ENCODE results near the gene CD1C.

GRCh38 chr1:158257888-158258287, 31.8 kb upstream of the CD1C start:
- TF ChIP-seq CTCF (IDR thresholded peaks at IDR 0.05; ENCODE audit: extremely low read depth in 1 of 2, insufficient read depth in 1 of 2, low read depth in 1 of 2, low read length in 2 of 2) (no peak), MAX (IDR thresholded peaks at IDR 0.05; ENCODE audit: insufficient read depth, insufficient read length) (no peak), POLR2AphosphoS5 (IDR thresholded peaks at IDR 0.05; ENCODE audit: insufficient read depth, low read depth, low read length) (no peak)
